Measurements from ENCODE around the gene GNG7. TPM values are rescaled to one million over a fixed set of nuclear protein-coding genes. Genes with fewer than 3 reads are reported as not detected.

The GNG7 gene
- total RNA-seq, 1 experiment from 2014 or later = 7.7 TPM

- peaks cover 9 to 25% of the 10 kb centered on the region in 2 experiments for H3K4me1 Mint-ChIP-seq
These were observed 20.8 kb upstream of the GNG7 start for GRCh38 chr19:2723345-2723715.

More at GRCh38 chr19:2723345-2723715, 20.8 kb upstream of the GNG7 start:
- Histone ChIP-seq H2BK15ac (ENCODE audit: low read depth, low read length) (no peak overlapping the region), H3K9ac (ENCODE audit: extremely low read depth, insufficient read length, low read length) (no peak overlapping the region), H3K14ac (ENCODE audit: insufficient read depth, low read length) (no peak overlapping the region; the same call in 1 of the 2 replicates), H4K8ac (replicated peaks; ENCODE audit: insufficient read length, low read depth, low read length) (no peak overlapping the region), H3K79me1 (ENCODE audit: insufficient read depth, low read depth, low read length, poor library complexity, severe bottlenecking) (no peaks in the 10 kb centered on the region), H4K20me1 (ENCODE audit: control insufficient read depth, insufficient read depth, insufficient read length) (peaks cover 3% of the 10 kb centered on the region), H3K4ac (ENCODE audit: low read depth, low read length) (no peak overlapping the region), H3K79me2 (ENCODE audit: insufficient read depth, low read length) (no peaks in the 10 kb centered on the region), H2BK120ac (ENCODE audit: low read depth, low read length, poor library complexity, severe bottlenecking) (no peak overlapping the region), H2AK5ac (ENCODE audit: insufficient read length, low read length) (no peak overlapping the region), H4K5ac (ENCODE audit: insufficient read length, low read depth, low read length) (no peak overlapping the region), H2BK5ac (ENCODE audit: insufficient read length, low read length) (no peak overlapping the region), H2AFZ (ENCODE audit: low read length) (no peak overlapping the region), H3K9me3 (ENCODE audit: control insufficient read depth, low read depth, low read length) (no peaks in the 10 kb centered on the region), H3K27ac (ENCODE audit: insufficient read length, low read depth, low read length) (no peak overlapping the region), H3K4me2 (ENCODE audit: insufficient read depth, insufficient read length, low read length) (no peak overlapping the region), H3K18ac (ENCODE audit: insufficient read length, low read depth, low read length) (no peak overlapping the region), H3K27me3 (ENCODE audit: insufficient read depth, low read length) (no peaks in the 10 kb centered on the region), H3K23ac (ENCODE audit: insufficient read length, low read depth, low read length) (no peak overlapping the region), H4K91ac (ENCODE audit: insufficient read length, low read depth, low read length) (no peak overlapping the region), H2BK20ac (ENCODE audit: low read depth, low read length, poor library complexity, severe bottlenecking) (no peak overlapping the region), H3K56ac (ENCODE audit: insufficient read length, low read depth, low read length) (no peak overlapping the region), H3K4me1 (ENCODE audit: insufficient read depth, low read length) (no peaks in the 10 kb centered on the region; the same call in 1 of the 2 replicates), H3T11ph (ENCODE audit: low read length) (no peak overlapping the region), H2BK12ac (ENCODE audit: insufficient read length, low read depth, low read length) (no peak overlapping the region), H3K23me2 (ENCODE audit: insufficient read length, low read depth, low read length, poor library complexity, severe bottlenecking) (peaks cover 7% of the 10 kb centered on the region)
- no peaks in the 10 kb centered on the region for H3K36me3 Mint-ChIP-seq (ENCODE audit: insufficient read depth in 1 of 3, low read depth in 3 of 3)
- no CpG with 5 or more reads among the region's 13 CpGs for WGBS (ENCODE audit: extremely low coverage, insufficient read length, low lambda C conversion rate)
- DNase-seq = no peak
- H3K27ac Mint-ChIP-seq = no peak overlapping the region
- peaks cover 52% of the 10 kb centered on the region for H3K27me3 Mint-ChIP-seq (ENCODE audit: low read depth)
- H3K9me3 Mint-ChIP-seq = no peaks in the 10 kb centered on the region
- H3K4me3 Mint-ChIP-seq = no peak overlapping the region
- TF ChIP-seq CTCF (conservative IDR thresholded peaks at IDR 0.05) = no peak
